ENCODE data around the gene APBB2.

Gene APBB2

GRCh38 chr4:41146196-41146595 lies 68.1 kb downstream of the APBB2 start:
- TF ChIP-seq JUND (IDR thresholded peaks at IDR 0.05; ENCODE audit: low read depth), result no peak
- DNase-seq (ENCODE audit: low read depth in 1 of 2, low spot score in 1 of 2), result no peak
- in situ Hi-C loops (cut with HindIII; ENCODE audit: low pct_unique_long_range_greater_than_20kb, low sequenced_read_pairs), result no loop called here

- in situ Hi-C loops (cut with HindIII; ENCODE audit: low pct_unique_long_range_greater_than_20kb, low sequenced_read_pairs), result no loop called here
- DNase-seq (ENCODE audit: low read depth in 1 of 2, low spot score in 1 of 2), result no peak
- TF ChIP-seq JUND (IDR thresholded peaks at IDR 0.05; ENCODE audit: low read depth), result no peak
These were observed 68.7 kb downstream of the APBB2 start for GRCh38 chr4:41145571-41146078.

- TF ChIP-seq JUND (IDR thresholded peaks at IDR 0.05; ENCODE audit: low read depth), result no peak
- peak in 1 of 2 experiments; percentile 55 for DNase-seq (ENCODE audit: low read depth in 1 of 2, low spot score in 1 of 2)
- in situ Hi-C loops (cut with HindIII; ENCODE audit: low pct_unique_long_range_greater_than_20kb, low sequenced_read_pairs), result no loop called here
These were observed 69.5 kb downstream of the APBB2 start for GRCh38 chr4:41144812-41145211.

- in situ Hi-C loops (cut with HindIII; ENCODE audit: low pct_unique_long_range_greater_than_20kb, low sequenced_read_pairs), result no loop called here
- DNase-seq (ENCODE audit: low read depth in 1 of 2, low spot score in 1 of 2), result no peak
- no peak for TF ChIP-seq JUND (IDR thresholded peaks at IDR 0.05; ENCODE audit: low read depth)
These were observed 70.3 kb downstream of the APBB2 start for GRCh38 chr4:41144040-41144379.

- peak in 1 of 2 experiments; percentile 84 for DNase-seq (ENCODE audit: low read depth in 1 of 2, low spot score in 1 of 2)
- peak; percentile 68; the same call in 1 of the 2 replicates for TF ChIP-seq JUND (IDR thresholded peaks at IDR 0.05; ENCODE audit: low read depth)
- in situ Hi-C loops (cut with HindIII; ENCODE audit: low pct_unique_long_range_greater_than_20kb, low sequenced_read_pairs), result no loop called here
These were observed 70.9 kb downstream of the APBB2 start for GRCh38 chr4:41143311-41144039.

GRCh38 chr4:41142376-41143310 lies 71.7 kb downstream of the APBB2 start:
- peak in 1 of 2 experiments; percentile 47 for DNase-seq (ENCODE audit: low read depth in 1 of 2, low spot score in 1 of 2)
- TF ChIP-seq JUND (IDR thresholded peaks at IDR 0.05; ENCODE audit: low read depth), result no peak
- in situ Hi-C loops (cut with HindIII; ENCODE audit: low pct_unique_long_range_greater_than_20kb, low sequenced_read_pairs), result no loop called here

- no peak for DNase-seq (ENCODE audit: low read depth in 1 of 2, low spot score in 1 of 2)
- in situ Hi-C loops (cut with HindIII; ENCODE audit: low pct_unique_long_range_greater_than_20kb, low sequenced_read_pairs), result no loop called here
- no peak for TF ChIP-seq JUND (IDR thresholded peaks at IDR 0.05; ENCODE audit: low read depth)
These were observed 72.4 kb downstream of the APBB2 start for GRCh38 chr4:41141900-41142299.

GRCh38 chr4:41140410-41140809 lies 73.9 kb downstream of the APBB2 start:
- TF ChIP-seq JUND (IDR thresholded peaks at IDR 0.05; ENCODE audit: low read depth), result no peak
- in situ Hi-C loops (cut with HindIII; ENCODE audit: low pct_unique_long_range_greater_than_20kb, low sequenced_read_pairs), result no loop called here
- DNase-seq (ENCODE audit: low read depth in 1 of 2, low spot score in 1 of 2), result no peak

- TF ChIP-seq JUND (IDR thresholded peaks at IDR 0.05; ENCODE audit: low read depth), result no peak
- in situ Hi-C loops (cut with HindIII; ENCODE audit: low pct_unique_long_range_greater_than_20kb, low sequenced_read_pairs), result no loop called here
- no peak for DNase-seq (ENCODE audit: low read depth in 1 of 2, low spot score in 1 of 2)
These were observed 76.5 kb downstream of the APBB2 start for GRCh38 chr4:41137879-41138278.

- in situ Hi-C loops (cut with HindIII; ENCODE audit: low pct_unique_long_range_greater_than_20kb, low sequenced_read_pairs), result no loop called here
- no peak for TF ChIP-seq JUND (IDR thresholded peaks at IDR 0.05; ENCODE audit: low read depth)
These were observed 77.9 kb downstream of the APBB2 start for GRCh38 chr4:41136456-41136855.

GRCh38 chr4:41135801-41136200 lies 78.5 kb downstream of the APBB2 start:
- DNase-seq (ENCODE audit: low read depth in 1 of 2, low spot score in 1 of 2), result no peak
- TF ChIP-seq JUND (IDR thresholded peaks at IDR 0.05; ENCODE audit: low read depth), result no peak
- in situ Hi-C loops (cut with HindIII; ENCODE audit: low pct_unique_long_range_greater_than_20kb, low sequenced_read_pairs), result no loop called here

More at GRCh38 chr4:41136456-41136855, 77.9 kb downstream of the APBB2 start:
- DNase-seq (ENCODE audit: low read depth in 1 of 2, low spot score in 1 of 2), result no peak

- TF ChIP-seq JUND (IDR thresholded peaks at IDR 0.05; ENCODE audit: low read depth), result no peak
- DNase-seq (ENCODE audit: low read depth in 1 of 2, low spot score in 1 of 2), result no peak
- in situ Hi-C loops (cut with HindIII; ENCODE audit: low pct_unique_long_range_greater_than_20kb, low sequenced_read_pairs), result no loop called here
These were observed 79.8 kb downstream of the APBB2 start for GRCh38 chr4:41134581-41134980.

Data from T47D (cell line).